Tibial nerve (tissue), 4 donors: ENCODE data around the gene CLECL1.

Experiments
- CTCF ChIP-seq, 5 experiments: fragments of 200-600 bp in 3 of 5; fragments of 450-650 bp in 2 of 5; sonication (generic) in 3 of 5; IDR thresholded peaks; one replicate each; pipeline ENCODE4 v1.5.1; 2016 to 2019; ENCODE audit warnings: antibody characterized with exemption in 5 of 5, mild to moderate bottlenecking in 3 of 5, moderate library complexity in 2 of 5
- EP300 ChIP-seq, 2 donors: sonication (generic); formaldehyde crosslinking; IDR thresholded peaks; one replicate each; pipeline ENCODE4 v1.6.1; 2017; ENCODE audit warnings: antibody characterized with exemption in 2 of 2, mild to moderate bottlenecking in 1 of 2
- POLR2A ChIP-seq, 2 donors: fragments of 450-650 bp; IDR thresholded peaks; one replicate each; pipeline ENCODE4 v1.6.1; 2017; ENCODE audit warnings: antibody characterized with exemption in 2 of 2, mild to moderate bottlenecking in 2 of 2, moderate library complexity in 2 of 2

- no peak for TF ChIP-seq CTCF (IDR thresholded peaks at IDR 0.05)
- TF ChIP-seq POLR2A (IDR thresholded peaks at IDR 0.05) = no peak
- no peak for TF ChIP-seq EP300 (IDR thresholded peaks at IDR 0.05)
Observed at GRCh38 chr12:9756706-9757105, 23.8 kb upstream of the CLECL1 start.
